Testis (tissue), 3 donors: ENCODE results near the gene PROM2. TPM values are rescaled to one million over a fixed set of nuclear protein-coding genes. Genes with fewer than 3 reads are reported as not detected.

Source experiments
- DNase-seq: peaks from one replicate; pipeline ENCODE4 v3.0.0-alpha.2; 2019
- H3K27ac ChIP-seq, 2 donors: fragments of 200-600 bp; sonication (generic); one replicate each; pipeline ENCODE4 v1.5.1; 2019
- H3K27me3 ChIP-seq: fragments of 200-600 bp; sonication (generic); one replicate; pipeline ENCODE4 v1.5.1; 2019
- H3K36me3 ChIP-seq: fragments of 200-600 bp; sonication (generic); one replicate; pipeline ENCODE4 v1.5.1; 2017; ENCODE audit warnings: low read depth; ENCODE audit errors: missing control alignments
- H3K4me1 ChIP-seq: fragments of 200-600 bp; sonication (generic); one replicate; pipeline ENCODE4 v1.5.1; 2019
- H3K4me3 ChIP-seq, 2 donors: fragments of 200-600 bp; sonication (generic); one replicate each; pipeline ENCODE4 v1.5.1; 2017 to 2019
- H3K9me3 ChIP-seq: fragments of 200-600 bp; sonication (generic); one replicate; pipeline ENCODE4 v1.5.1; 2017
- POLR2A ChIP-seq: fragments of 450-650 bp; IDR thresholded peaks from one replicate; pipeline ENCODE4 v1.6.1; 2017; ENCODE audit warnings: antibody characterized with exemption, mild to moderate bottlenecking, moderate library complexity
- WGBS, 2 donors: methylation state at CpG; one replicate each; pipeline ENCODE4 v1.1.5; 2018; 5-methylcytosine and 5-hydroxymethylcytosine counted together
- intact Hi-C: fragments of 100-400 bp; cut with DNase I; formaldehyde crosslinking; loops from one replicate; pipeline ENCODE4 v1.15.1; 2023; ENCODE audit warnings: low total_unique reads
- polyA plus RNA-seq: library from polyadenylated mRNA; stranded (reverse); fragments of 350-450 nt; fragmentation: Illumina TruSeq; extraction: RNeasy Lipid Tissue Mini Kit (QIAGEN cat#74804); gene quantifications from one replicate; pipeline ENCODE4 v1.2.3, GENCODE V29; 2014; ENCODE audit warnings: low read depth, low replicate concordance; ENCODE audit not compliant: insufficient read depth
- total RNA-seq, 2 donors: library from RNA; depleted of rRNA; stranded (reverse); fragments of >200 nt; gene quantifications; one replicate each; pipeline ENCODE4 v1.2.3, GENCODE V29; 2016
- TF ChIP-seq, protein P1 (sequence below), 3 experiments: fragments of 450-650 bp in 2 of 3; fragments of 200-600 bp in 1 of 3; sonication (generic) in 1 of 3; IDR thresholded peaks; one replicate each; pipeline ENCODE4 v1.5.1; 2016 to 2019; ENCODE audit warnings: antibody characterized with exemption in 3 of 3, mild to moderate bottlenecking in 2 of 3, moderate library complexity in 1 of 3

The PROM2 gene
- total and polyA plus RNA-seq, 3 donors from 2014 or later: 1.3 to 2.4 (median 2.1) TPM

DNA sequence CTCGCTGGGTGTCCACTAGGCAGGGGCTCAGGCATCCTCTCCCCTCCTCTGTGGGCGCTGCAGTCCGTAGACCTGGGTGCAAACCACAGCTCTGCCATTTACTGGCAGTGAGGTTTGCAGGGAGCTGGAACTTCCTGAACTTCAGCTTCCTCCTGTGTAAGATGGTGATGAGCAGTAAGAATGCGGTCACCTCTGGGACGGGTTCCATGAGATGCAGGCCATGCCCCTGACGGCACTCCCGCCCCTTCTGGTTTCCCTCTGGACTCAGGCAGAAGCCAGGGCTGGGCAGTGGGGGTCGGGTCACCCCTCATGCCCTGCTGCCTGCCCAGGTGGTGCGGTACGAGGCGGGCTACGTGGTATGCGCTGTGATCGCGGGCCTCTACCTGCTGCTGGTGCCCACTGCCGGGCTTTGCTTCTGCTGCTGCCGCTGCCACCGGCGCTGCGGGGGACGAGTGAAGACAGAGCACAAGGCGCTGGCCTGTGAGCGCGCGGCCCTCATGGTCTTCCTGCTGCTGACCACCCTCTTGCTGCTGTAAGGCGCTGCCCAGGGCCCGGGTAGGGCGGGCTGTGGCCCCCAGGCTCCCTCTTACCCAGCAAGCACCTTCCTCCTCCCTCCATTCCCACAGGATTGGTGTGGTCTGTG is 1.5 kb downstream of the PROM2 start:
- Histone ChIP-seq H3K36me3 (no peaks in the 10 kb centered on the region), H3K27ac (no peak overlapping the region), H3K4me1 (no peaks in the 10 kb centered on the region), H3K27me3 (no peaks in the 10 kb centered on the region), H3K4me3 (no peak overlapping the region), H3K9me3 (no peaks in the 10 kb centered on the region)
- TF ChIP-seq, protein P1, sequence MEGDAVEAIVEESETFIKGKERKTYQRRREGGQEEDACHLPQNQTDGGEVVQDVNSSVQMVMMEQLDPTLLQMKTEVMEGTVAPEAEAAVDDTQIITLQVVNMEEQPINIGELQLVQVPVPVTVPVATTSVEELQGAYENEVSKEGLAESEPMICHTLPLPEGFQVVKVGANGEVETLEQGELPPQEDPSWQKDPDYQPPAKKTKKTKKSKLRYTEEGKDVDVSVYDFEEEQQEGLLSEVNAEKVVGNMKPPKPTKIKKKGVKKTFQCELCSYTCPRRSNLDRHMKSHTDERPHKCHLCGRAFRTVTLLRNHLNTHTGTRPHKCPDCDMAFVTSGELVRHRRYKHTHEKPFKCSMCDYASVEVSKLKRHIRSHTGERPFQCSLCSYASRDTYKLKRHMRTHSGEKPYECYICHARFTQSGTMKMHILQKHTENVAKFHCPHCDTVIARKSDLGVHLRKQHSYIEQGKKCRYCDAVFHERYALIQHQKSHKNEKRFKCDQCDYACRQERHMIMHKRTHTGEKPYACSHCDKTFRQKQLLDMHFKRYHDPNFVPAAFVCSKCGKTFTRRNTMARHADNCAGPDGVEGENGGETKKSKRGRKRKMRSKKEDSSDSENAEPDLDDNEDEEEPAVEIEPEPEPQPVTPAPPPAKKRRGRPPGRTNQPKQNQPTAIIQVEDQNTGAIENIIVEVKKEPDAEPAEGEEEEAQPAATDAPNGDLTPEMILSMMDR (IDR thresholded peaks at IDR 0.05): no peak
- no peak for TF ChIP-seq POLR2A
- no peak for DNase-seq
- intact Hi-C loops: no loop called here
- WGBS, 2 donors: 89 to 94% methylated on average over 10 to 28 of the region's 28 CpGs

DNA sequence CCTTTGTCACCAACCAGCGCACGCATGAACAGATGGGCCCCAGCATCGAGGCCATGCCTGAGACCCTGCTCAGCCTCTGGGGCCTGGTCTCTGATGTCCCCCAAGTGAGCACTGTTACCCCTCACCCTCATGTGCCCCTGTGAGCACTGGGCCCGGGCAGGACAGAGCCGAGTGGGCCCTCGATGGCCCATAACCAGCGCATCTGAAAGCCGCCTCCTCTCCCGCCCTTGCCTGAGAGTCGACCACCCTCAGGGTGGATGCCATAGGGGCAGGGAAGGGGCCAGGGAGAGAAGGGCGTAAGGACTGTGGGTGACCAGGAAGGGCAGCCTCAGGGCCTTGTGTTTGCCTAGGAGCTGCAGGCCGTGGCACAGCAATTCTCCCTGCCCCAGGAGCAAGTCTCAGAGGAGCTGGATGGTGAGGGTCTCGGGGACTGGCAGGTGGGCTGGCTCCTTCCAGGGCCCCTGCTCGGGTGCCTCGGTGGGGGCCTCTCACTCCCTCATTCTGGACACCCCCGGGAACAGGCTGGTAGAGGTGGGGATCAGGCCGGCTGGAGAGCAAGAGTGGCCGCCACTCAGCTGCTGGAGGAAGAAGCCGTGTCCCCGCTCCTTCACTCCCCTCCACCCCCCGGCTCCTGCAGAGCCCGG is 2.1 kb downstream of the PROM2 start:
- no peaks in the 10 kb centered on the region for H3K36me3 ChIP-seq
- H3K4me1 ChIP-seq: no peaks in the 10 kb centered on the region
- TF ChIP-seq, protein P1 (IDR thresholded peaks at IDR 0.05): no peak
- no peak for TF ChIP-seq POLR2A
- no peaks in the 10 kb centered on the region for H3K27me3 ChIP-seq
- intact Hi-C loops: no loop called here
- H3K4me3 ChIP-seq: no peak overlapping the region
- DNase-seq: no peak
- no peak overlapping the region for H3K27ac ChIP-seq
- 90 to 100% methylated on average over 6 to 22 of the region's 22 CpGs for WGBS, 2 donors
- H3K9me3 ChIP-seq: no peaks in the 10 kb centered on the region

DNA sequence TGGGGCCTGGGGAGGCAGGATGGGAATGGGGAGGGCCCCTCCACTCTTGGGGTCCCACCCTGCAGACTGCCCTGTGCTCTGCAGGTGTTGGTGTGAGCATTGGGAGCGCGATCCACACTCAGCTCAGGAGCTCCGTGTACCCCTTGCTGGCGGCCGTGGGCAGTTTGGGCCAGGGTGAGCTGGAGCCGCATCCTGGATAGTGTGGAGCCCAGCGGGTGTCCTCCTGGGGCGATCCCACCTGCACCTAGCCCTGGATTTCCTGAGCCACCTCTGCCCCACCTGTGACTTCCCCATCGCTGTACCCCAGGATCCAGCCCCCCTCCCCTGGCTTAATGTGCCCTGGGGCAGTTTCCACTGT is 2.6 kb downstream of the PROM2 start:
- intact Hi-C loops: no loop called here
- no peaks in the 10 kb centered on the region for H3K4me1 ChIP-seq
- no peak for TF ChIP-seq POLR2A
- TF ChIP-seq, protein P1 (IDR thresholded peaks at IDR 0.05): no peak
- H3K36me3 ChIP-seq: no peaks in the 10 kb centered on the region
- H3K27ac ChIP-seq: no peak overlapping the region
- no peak for DNase-seq
- no peaks in the 10 kb centered on the region for H3K9me3 ChIP-seq
- H3K27me3 ChIP-seq: no peaks in the 10 kb centered on the region
- H3K4me3 ChIP-seq: no peak overlapping the region
- WGBS, 2 donors: 95 to 100% methylated on average over 1 to 9 of the region's 9 CpGs

DNA sequence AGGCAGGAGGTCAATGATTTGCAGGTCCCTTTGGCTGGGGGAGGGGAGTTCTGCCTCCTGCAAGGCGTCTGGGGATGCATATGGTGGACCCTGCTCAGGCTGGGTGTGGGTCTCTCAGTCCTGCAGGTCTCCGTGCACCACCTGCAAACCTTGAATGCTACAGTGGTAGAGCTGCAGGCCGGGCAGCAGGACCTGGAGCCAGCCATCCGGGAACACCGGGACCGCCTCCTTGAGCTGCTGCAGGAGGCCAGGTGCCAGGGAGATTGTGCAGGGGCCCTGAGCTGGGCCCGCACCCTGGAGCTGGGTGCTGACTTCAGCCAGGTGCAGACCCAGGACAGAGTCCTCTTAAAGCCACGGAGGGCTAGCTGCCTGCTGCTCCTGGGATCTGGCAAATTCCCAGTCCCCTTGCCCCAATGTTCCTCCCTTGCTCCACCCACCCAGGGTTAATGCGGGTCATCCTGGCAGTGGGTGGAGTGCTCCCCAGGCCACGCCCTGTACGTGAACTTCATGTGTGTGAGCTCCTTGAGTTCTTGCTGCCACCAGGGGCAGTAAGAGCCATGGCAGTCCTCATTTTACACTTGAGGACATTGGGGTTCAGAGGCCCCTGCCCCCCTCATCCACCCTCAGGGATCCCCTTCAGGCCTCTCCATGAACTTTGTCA is 3.1 kb downstream of the PROM2 start:
- DNase-seq: no peak
- Histone ChIP-seq H3K9me3 (no peaks in the 10 kb centered on the region), H3K27me3 (no peaks in the 10 kb centered on the region), H3K4me1 (no peaks in the 10 kb centered on the region), H3K36me3 (no peaks in the 10 kb centered on the region), H3K4me3 (no peak overlapping the region), H3K27ac (no peak overlapping the region)
- intact Hi-C loops: no loop called here
- TF ChIP-seq, protein P1 (IDR thresholded peaks at IDR 0.05): no peak
- TF ChIP-seq POLR2A: no peak
- 70 to 75% methylated on average over 2 to 11 of the region's 11 CpGs for WGBS, 2 donors
